GM13977 (cell line): ENCODE data around the gene ENTPD2.

Source experiments
- DNase-seq: peaks from one replicate; pipeline ENCODE4 v3.0.0; 2012; ENCODE audit warnings: low spot score
- in situ Hi-C: fragments of 300-500 bp; cut with MboI; formaldehyde crosslinking; loops from one replicate; pipeline ENCODE4 v1.12.0; 2022; ENCODE audit warnings: low sequenced_read_pairs, low pct_unique_long_range_greater_than_20kb, mixed read lengths, inconsistent platforms; ENCODE audit not compliant: unreplicated experiment
- TF ChIP-seq, protein P1 (sequence below): IDR thresholded peaks from 2 replicates; pipeline ENCODE4 v1.5.1; 2012; ENCODE audit warnings: mild to moderate bottlenecking, control low read depth; ENCODE audit not compliant: insufficient read depth; ENCODE audit errors: extremely low read depth, missing control alignments

Gene ENTPD2

DNA sequence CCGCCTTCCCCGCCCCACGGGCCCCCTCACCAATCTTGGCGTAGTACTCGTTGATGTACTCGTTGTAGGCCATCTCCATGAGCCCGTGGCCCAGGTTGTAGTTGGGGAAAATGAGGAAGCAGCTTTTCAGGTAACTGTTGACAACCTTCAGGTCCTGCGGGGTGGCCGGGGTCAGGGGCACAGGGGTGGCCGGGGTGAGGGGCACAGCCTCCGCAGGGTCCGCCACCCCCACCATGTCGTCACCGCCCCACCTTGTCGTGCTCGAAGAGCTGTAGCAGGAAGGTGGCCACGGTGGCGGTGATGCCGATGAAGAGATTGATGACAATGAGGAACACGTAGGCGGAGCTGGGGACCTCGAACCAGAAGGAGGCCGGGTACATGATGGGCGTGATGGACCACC is 42.7 kb downstream of the ENTPD2 start:
- TF ChIP-seq, protein P1, sequence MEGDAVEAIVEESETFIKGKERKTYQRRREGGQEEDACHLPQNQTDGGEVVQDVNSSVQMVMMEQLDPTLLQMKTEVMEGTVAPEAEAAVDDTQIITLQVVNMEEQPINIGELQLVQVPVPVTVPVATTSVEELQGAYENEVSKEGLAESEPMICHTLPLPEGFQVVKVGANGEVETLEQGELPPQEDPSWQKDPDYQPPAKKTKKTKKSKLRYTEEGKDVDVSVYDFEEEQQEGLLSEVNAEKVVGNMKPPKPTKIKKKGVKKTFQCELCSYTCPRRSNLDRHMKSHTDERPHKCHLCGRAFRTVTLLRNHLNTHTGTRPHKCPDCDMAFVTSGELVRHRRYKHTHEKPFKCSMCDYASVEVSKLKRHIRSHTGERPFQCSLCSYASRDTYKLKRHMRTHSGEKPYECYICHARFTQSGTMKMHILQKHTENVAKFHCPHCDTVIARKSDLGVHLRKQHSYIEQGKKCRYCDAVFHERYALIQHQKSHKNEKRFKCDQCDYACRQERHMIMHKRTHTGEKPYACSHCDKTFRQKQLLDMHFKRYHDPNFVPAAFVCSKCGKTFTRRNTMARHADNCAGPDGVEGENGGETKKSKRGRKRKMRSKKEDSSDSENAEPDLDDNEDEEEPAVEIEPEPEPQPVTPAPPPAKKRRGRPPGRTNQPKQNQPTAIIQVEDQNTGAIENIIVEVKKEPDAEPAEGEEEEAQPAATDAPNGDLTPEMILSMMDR = no peak
- in situ Hi-C loops = no loop called here
- no peak for DNase-seq

DNA sequence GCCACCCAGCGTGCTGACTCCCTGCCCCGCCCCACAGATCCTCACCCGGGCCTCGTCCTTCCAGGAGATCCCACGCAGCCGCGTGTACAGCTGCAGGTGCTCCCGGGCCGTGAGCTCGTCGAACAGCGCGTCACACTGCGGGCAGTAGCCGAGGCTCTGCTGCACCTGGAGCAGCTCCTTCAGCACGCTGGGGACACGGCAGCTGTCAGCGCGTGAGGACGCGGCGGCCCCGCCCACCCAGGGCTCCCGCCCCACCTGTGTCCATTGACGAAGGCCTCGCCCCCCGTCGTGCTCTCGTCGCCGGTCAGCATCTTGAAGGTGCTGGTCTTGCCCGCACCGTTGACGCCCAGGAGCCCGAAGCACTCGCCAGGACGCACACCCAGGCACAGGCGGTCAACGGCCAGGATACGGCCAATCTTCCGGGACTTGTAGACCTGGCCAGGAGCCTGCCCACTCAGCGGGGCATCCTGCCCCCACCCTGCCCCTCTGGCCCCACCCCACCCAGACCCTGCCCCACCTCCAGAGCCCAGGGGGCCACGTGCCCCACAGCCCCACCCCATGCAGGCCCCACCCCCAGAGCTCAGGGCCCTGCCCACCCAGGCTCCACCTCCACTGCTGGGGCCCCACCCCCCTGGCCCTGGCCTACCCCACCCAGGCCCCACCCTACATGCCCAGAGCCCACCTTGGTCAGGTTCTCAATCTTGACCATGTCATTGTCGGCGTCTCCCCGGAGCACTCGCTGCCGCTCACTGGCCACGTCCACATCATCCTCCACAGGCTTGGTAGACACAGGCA is 43.7 kb downstream of the ENTPD2 start:
- DNase-seq = no peak
- in situ Hi-C loops = no loop called here
- TF ChIP-seq, protein P1 = no peak

DNA sequence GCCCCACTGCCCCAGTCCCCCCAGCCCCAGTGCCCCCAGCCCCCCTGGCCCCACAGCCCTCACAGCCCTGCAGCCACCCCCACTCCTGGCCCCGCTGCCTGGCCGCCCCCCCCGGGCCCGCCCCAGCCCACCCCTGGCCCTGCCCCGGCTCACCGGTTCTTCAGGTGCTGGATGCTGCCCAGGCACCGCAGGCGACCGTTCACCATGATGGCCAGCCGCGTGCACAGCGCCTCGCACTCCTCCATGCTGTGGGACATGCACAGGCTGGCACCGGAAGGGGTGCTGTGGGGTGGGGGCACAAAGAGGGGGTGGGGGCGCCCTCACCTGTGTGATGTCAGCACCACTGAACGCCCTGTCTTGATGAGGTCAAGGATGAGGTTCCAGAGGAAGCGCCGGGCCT is 44.6 kb downstream of the ENTPD2 start:
- no peak for DNase-seq
- TF ChIP-seq, protein P1 = no peak
- in situ Hi-C loops = no loop called here

DNA sequence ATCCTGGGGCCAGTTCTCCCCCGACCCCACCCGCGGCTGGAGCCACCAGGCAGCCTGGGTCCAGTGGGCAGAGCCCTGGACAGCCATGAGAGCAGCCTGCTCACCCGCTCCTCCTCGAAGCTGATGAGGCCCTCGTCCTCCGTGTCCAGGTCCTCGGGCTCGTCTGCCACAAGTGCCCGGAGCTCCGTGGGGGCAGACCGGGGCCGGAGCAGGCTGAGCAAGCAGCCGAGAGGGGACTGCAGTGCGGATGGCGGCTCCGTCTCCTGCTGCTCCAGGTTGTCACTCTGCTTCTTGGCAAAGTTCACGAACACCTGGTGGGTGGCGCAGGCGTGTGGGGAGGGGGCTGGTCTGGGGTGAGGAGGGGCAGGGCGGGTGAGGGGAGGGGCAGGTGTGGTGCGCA is 45.5 kb downstream of the ENTPD2 start:
- no peak for DNase-seq
- TF ChIP-seq, protein P1 = no peak
- in situ Hi-C loops = no loop called here

DNA sequence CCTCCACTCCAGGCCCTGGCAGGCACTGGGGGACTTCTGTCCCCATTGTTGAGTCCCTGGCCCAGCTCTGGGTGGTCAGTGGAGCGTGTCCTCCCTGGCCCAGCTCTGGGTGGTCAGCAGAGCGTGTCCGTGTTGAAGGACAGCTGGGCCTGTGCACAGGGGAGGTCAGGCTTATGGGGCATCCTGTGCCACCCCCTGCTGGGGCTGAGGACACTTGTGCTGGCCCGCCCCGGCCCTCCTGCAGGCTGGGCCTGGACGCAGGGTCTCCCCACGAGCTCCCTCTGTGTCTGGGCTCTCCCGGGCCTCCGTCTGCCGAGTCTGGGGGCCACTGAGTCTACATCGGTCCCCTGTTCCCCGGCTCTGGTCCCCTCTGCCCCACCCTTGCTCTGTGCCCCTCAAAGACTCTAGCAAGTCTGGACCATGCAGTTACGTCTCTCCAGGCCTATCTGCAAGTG is 46.0 kb downstream of the ENTPD2 start:
- TF ChIP-seq, protein P1 = no peak
- in situ Hi-C loops = no loop called here
- DNase-seq = no peak

DNA sequence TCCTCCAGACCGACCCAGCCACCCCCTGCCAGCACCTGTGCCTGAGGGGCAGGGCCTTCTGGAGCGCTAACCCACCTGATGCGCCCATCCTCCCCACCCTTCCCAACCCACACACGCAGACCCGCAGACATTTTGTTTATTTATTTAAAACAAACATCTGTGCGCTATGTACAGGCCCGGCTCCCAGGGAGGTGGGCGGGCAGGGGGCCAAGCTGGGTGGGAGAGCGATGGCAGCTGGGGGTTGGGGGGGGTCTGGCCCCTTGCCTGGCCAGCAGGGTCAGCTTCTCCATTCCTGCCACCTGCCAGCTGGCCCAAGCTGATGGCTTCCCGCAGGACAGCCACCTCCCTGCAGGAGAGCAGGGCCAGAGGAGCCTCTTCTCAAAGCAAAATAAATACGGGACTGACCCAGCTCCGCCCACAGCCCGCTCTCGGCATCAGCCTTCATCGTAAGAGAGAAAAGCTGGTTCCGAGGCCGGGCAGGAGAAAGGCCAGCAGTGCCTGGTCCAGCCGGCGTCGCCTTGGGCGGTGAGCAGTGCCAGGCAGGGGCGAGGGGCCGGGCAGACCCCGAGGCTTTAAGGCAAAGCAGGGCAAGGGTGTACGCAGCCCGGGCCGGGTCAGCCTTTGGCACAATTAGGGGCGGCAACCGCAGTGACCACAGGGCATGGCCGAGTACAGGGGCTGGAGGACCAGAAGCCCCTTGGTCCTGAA is 46.6 kb downstream of the ENTPD2 start:
- TF ChIP-seq, protein P1 = no peak

More for the DNA sequence above, 46.6 kb downstream of the ENTPD2 start:
- DNase-seq = no peak
- in situ Hi-C loops = no loop called here
